GM21390 (cell line): ENCODE data around the gene BCCIP.

Experiments
- ATAC-seq: cut with Tn5 transposase; IDR thresholded peaks from one replicate; pipeline ENCODE4 v1.9.1; 2021; ENCODE audit not compliant: unreplicated experiment

The BCCIP gene

GRCh38 chr10:125843603-125844329 lies 20.4 kb downstream of the BCCIP start:
- no peak for ATAC-seq

GRCh38 chr10:125844751-125845221 lies 21.4 kb downstream of the BCCIP start:
- ATAC-seq = no peak

- no peak for ATAC-seq
Observed at GRCh38 chr10:125845617-125846016, 22.3 kb downstream of the BCCIP start.

GRCh38 chr10:125846894-125847293 lies 23.5 kb downstream of the BCCIP start:
- no peak for ATAC-seq

- no peak for ATAC-seq
Observed at GRCh38 chr10:125848371-125848770, 25.0 kb downstream of the BCCIP start.

- ATAC-seq = no peak
Observed at GRCh38 chr10:125848857-125849256, 25.5 kb downstream of the BCCIP start.

- no peak for ATAC-seq
Observed at GRCh38 chr10:125849448-125849847, 26.1 kb downstream of the BCCIP start.

- ATAC-seq = no peak
Observed at GRCh38 chr10:125850766-125851731, 27.7 kb downstream of the BCCIP start.

- ATAC-seq = no peak
Observed at GRCh38 chr10:125852487-125852886, 29.1 kb downstream of the BCCIP start.

- no peak for ATAC-seq
Observed at GRCh38 chr10:125857185-125857760, 33.9 kb downstream of the BCCIP start.

GRCh38 chr10:125859128-125859817 lies 35.9 kb downstream of the BCCIP start:
- no peak for ATAC-seq

GRCh38 chr10:125865120-125865519 lies 41.8 kb downstream of the BCCIP start:
- ATAC-seq = no peak

GRCh38 chr10:125866421-125867029 lies 43.2 kb downstream of the BCCIP start:
- ATAC-seq = no peak

- ATAC-seq = no peak
Observed at GRCh38 chr10:125868372-125868975, 45.1 kb downstream of the BCCIP start.

GRCh38 chr10:125871338-125871737 lies 48.0 kb downstream of the BCCIP start:
- no peak for ATAC-seq

- ATAC-seq = no peak
Observed at GRCh38 chr10:125878957-125879835, 55.9 kb downstream of the BCCIP start.

GRCh38 chr10:125880719-125881118 lies 57.4 kb downstream of the BCCIP start:
- no peak for ATAC-seq

GRCh38 chr10:125881192-125881591 lies 57.8 kb downstream of the BCCIP start, which contains the start of gene DHX32:
DHX32 (minus strand) TSS chr10:125881292; CDS start chr10:125880824, 468 bp downstream.
- ATAC-seq = no peak

- ATAC-seq = no peak
Observed at GRCh38 chr10:125882596-125882995, 59.2 kb downstream of the BCCIP start.
